GM19372 (cell line): ENCODE measurements around the gene C17orf107.

Source experiments
- ATAC-seq: cut with Tn5 transposase; IDR thresholded peaks from one replicate; pipeline ENCODE4 v1.9.1; 2021; ENCODE audit warnings: mild to moderate bottlenecking, low read depth, moderate library complexity; ENCODE audit not compliant: unreplicated experiment

C17orf107 gene

DNA sequence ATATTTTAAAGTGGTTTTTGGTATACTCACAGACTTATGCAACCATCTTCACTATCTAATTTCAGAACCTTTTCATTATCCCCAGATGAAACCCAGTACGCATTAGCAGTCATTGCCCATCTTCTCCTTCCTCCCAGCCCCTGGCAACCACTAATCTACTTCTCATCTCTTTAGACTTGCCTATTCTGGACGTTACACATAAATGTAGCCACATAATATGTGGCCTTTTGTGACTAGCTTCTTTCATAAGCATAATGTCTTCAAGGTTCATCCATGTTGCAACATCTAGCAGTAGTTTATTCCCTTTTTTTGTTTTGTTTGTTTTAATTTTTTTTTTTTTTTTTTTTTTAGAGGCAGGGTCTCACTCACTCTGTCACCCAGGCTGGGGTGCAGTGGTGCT is 28.5 kb upstream of the C17orf107 start:
- no peak for ATAC-seq

DNA sequence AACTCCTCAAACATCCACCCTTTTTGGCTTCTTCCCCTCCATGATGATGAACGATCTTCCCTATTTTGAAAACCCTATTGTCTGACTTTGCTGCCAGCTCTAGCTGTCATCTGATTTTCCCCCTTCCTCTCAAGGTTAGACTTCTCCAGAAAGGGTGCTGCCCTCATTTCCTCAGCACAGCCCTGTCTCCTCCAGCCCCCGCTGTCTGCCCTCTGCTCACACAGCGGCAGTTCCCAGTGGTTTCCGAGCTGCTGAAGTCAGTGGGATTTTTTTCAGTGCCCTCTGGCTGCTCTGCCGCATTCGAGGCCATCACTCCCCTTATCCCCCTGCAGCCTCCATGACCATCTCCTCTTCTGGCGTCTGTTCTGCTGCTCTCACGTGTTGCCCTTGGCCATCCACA is 26.6 kb upstream of the C17orf107 start:
- no peak for ATAC-seq

DNA sequence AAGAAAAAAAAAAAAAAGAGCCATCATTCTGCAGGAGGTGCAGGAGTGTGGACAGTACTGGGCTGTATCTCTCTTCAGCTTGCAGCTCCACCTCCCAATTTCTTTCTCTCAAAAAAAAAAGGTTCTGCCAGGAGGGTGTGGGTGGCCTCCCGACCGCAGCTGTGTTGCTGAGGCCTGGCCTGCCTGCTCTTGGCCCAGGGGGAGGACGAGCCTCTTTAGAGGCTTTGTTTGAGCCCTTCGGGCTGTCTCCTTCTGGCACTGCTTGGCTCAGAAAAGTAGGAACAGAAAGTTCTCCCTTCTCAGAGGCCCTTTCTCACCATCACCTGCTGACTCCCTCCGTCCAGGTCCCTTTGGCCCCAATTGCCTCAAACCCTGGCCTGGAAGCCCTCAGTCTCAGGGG is 22.2 kb upstream of the C17orf107 start:
- no peak for ATAC-seq

DNA sequence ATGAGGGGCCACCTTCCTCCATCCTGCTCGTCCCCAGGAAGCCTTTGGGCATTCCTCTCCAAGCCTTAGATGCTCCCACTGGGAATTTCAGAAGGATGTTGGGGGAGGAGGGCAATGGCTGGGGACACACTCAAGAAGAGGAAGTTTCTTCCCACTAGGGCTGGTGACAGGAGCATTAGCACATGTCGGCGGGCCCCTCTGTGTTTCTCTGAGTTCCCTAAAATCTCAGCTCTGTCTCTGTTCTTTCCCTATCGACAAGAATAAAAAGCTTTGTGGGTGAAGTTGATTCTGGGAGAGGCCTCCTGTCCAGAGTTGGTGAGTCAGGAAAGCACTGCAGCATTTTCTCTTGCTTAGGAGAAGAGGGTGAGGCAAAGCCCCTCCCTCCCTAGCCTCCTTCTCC is 19.7 kb upstream of the C17orf107 start:
- no peak for ATAC-seq

DNA sequence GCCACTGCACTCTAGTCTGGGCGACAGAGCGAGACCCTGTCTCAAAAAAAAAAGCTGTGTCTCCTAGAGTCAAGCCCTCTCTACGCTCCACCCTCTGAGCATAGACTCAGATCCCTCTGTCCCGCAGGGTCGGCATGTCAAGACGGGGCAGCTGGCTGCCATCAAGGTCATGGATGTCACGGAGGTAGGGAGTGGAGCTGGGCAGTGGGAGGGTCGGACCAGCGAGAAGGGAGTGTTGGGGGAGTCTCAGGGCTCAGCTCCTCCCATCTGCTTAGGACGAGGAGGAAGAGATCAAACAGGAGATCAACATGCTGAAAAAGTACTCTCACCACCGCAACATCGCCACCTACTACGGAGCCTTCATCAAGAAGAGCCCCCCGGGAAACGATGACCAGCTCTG is 18.5 kb upstream of the C17orf107 start:
- ATAC-seq: no peak

DNA sequence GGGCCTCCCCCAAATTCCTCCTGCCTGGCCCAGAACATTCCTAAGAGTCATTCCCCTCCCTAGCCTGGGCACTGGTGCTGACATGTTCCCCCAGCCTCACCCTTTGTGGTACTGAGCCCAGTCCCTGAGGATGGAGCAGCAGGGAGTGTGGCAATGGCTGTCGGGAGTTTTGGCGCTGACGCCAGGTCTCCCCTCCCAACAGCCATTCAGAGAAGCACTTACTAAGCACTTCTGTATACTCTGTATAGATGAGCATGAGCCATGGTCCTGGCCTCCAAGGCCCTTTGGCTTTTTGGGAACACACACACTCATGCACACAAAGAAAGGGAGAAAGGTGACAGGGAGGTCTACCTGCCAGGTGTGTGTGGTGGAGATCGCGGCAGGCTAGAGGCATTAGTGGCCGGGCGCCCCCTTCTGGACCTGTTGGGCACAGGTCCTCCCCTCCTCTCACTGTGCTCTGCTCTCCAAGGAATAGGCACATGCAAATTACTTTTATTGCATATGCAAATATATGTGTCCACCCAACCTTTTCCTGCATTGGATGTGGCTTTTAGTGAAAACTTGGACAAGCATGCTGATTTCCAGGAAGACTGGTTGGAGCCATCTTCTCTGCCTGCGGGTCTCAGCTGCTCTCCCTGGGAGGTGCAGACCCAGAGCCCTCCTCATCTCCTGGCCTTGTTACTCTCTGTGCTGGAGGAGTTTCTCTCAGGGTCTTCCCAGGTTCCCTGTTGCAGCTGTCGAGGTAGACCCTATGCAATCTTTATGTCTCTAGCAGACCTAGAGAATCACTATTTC is 17.4 kb upstream of the C17orf107 start:
- ATAC-seq: no peak

DNA sequence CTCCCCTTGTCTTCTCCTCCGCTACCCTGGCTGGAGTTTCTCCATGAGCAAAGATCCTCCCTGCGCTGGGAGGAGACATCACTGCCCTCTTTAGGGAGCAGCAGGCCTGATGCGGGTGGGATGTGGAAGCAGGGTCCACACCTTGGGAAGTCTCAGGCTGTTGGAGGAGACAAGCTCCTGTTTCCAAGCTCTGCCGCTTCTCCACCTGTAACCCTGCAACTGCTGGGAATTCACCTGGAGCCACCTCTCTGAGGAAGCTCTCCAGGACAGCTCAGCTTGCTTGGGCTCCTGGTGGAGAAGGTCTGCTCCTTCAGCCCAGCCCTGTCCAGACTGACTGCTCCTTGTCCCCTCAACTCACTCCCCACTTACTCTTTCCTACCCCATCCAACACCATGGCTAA is 14.8 kb upstream of the C17orf107 start:
- no peak for ATAC-seq

DNA sequence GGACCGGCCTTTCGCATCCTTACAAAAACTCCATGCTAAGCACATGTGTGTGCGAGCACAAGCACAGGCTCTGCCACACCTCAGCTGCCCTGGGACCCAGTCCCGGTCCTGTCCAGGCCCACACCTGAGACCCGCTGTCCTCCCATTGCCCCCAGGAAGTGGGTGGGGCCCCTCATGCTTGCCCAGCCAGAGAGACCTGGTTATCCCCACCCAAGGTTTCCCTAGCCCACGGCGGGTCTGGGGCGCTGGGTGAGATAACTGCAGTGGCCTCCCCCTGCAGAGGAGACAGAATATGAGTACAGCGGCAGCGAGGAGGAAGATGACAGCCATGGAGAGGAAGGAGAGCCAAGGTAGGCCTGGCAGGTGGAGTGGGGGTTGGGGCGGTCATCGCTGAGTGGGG is 12.5 kb upstream of the C17orf107 start:
- no peak for ATAC-seq

DNA sequence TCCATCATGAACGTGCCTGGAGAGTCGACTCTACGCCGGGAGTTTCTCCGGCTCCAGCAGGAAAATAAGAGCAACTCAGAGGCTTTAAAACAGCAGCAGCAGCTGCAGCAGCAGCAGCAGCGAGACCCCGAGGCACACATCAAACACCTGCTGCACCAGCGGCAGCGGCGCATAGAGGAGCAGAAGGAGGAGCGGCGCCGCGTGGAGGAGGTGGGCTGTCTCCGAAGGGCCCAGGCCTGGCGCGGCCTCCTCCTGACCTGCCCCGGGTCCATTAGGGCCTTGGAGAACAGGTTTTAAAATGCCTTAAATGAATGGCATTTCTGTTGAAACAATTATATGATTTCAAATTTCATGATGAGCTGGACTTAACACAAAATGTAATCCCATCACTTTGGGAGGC is 11.8 kb upstream of the C17orf107 start:
- ATAC-seq: no peak

DNA sequence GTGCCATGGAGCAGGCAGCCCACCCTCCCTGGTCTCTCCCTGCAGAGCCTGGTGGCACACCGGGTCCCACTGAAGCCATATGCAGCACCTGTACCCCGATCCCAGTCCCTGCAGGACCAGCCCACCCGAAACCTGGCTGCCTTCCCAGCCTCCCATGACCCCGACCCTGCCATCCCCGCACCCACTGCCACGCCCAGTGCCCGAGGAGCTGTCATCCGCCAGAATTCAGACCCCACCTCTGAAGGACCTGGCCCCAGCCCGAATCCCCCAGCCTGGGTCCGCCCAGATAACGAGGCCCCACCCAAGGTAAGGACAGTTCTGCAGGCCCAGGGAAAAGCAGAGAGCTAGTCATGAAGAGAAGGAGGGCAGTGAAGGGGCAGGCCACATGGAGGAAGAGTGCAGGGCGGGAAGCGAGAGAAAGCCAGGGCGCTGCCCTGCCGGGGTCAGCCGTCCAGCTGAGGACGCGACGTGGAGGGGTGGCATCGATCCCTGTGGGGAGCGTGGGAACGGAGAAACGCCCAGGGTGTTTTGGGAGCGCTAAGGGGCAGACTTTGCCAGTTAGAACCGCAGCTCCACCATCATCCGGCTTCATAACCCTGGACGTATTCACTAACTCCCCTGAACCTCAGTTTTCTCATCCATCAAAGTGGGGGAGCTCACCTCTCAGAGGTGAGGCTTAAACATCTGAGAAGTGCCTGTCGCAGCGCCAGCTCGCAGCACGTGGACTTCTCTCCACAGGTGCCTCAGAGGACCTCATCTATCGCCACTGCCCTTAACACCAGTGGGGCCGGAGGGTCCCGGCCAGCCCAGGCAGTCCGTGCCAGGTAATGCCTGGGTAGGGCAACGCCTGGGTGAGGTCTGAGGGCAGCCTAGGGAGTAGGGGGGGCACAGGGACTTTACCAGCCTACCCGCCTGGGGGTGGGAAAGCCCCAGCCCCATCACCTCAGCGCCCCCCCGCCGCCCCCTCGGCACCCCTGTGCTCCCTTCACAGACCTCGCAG is 7.6 kb upstream of the C17orf107 start:
- ATAC-seq: no peak

DNA sequence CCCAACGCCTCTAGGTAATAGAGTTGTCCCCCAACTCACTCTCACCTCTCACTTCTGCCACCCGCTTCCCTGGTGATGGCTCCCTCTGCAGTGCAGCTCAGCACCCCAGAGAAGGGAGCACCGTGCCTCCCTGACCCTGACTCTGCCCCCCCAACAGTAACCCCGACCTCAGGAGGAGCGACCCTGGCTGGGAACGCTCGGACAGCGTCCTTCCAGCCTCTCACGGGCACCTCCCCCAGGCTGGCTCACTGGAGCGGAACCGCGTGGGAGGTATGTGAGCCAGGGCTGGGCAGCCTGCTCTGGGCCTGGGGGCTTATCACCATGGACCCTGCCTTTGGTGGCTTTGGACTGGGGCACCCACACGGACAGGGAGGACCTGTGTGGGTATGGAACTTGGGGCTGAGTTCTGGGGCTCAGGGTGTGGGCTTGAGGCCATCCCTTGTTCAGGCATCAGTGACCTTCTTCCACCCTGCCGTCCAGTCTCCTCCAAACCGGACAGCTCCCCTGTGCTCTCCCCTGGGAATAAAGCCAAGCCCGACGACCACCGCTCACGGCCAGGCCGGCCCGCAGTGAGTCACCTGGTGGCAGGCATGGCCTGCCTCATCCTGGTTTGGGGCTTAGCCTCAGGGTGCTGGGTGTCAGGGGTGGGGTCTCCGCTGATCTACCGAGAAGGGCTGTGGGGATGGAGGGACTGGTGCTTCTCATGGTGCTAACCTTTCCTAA is 6.7 kb upstream of the C17orf107 start:
- no peak for ATAC-seq

DNA sequence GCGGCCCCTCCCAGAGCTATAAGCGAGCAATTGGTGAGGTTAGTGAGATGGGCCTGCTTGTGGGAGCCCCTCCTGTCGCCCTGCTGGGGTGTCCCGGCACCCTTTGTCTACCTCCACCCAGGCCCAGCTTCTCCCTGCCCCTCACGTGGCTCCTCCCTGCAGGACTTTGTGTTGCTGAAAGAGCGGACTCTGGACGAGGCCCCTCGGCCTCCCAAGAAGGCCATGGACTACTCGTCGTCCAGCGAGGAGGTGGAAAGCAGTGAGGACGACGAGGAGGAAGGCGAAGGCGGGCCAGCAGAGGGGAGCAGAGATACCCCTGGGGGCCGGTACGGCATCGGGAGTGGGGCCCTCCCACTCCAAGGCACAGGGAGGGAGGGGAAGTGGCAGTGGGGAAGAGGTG is 6.1 kb upstream of the C17orf107 start:
- no peak for ATAC-seq

DNA sequence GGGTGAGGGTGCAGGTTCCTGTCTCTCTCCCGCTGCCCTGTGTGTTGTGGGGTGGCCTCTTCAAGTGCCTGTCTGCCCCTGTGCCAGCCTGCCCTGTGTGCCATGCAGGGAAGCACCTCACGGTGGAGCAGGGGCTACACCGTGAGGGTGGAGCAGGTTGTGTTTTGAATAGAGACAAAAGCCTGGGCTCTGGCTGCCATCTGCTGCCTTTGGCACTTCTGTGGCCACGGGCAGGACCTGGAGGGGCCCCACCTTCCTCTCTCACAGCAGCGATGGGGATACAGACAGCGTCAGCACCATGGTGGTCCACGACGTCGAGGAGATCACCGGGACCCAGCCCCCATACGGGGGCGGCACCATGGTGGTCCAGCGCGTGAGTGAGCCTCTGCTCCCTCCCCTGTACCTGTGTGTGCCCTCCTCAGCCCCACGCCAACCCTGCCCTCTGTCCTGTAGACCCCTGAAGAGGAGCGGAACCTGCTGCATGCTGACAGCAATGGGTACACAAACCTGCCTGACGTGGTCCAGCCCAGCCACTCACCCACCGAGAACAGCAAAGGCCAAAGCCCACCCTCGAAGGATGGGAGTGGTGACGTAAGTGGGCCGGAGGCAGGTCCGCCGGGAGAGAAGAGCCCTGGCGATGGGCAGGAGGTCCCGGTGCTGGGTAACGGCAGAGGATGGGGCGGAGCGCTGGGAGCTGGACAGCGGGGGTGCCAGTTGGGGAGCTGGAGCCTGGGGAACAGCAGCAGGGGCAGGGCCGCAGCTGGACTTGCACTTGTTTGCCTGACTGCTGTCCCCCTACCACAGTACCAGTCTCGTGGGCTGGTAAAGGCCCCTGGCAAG is 5.4 kb upstream of the C17orf107 start:
- ATAC-seq: no peak

DNA sequence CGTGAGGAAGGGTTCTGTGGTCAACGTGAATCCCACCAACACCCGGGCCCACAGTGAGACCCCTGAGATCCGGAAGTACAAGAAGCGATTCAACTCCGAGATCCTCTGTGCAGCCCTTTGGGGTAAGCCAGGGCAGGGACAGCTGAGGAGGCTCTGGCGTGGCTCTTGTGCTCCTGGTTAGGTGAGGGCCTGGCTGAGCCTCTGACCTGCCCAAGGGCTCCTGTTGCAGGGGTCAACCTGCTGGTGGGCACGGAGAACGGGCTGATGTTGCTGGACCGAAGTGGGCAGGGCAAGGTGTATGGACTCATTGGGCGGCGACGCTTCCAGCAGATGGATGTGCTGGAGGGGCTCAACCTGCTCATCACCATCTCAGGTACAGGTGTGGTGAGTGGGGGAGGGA is 4.2 kb upstream of the C17orf107 start:
- no peak for ATAC-seq

DNA sequence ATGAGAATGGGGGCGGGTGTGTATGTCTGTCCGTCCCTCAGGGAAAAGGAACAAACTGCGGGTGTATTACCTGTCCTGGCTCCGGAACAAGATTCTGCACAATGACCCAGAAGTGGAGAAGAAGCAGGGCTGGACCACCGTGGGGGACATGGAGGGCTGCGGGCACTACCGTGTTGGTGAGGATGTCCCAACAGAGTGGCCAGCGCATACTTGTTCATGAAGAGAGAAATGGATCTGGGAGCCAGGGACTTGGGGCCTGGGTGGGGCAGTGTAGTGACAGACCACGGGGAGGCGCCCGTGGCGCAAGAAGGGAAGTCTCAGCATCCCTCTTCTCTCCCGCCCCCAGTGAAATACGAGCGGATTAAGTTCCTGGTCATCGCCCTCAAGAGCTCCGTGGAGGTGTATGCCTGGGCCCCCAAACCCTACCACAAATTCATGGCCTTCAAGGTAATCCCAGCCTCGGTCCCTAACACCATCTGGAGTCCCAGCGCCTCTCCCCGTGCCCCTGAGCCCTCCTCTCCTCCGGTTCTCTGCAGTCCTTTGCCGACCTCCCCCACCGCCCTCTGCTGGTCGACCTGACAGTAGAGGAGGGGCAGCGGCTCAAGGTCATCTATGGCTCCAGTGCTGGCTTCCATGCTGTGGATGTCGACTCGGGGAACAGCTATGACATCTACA is 3.5 kb upstream of the C17orf107 start:
- ATAC-seq: no peak

DNA sequence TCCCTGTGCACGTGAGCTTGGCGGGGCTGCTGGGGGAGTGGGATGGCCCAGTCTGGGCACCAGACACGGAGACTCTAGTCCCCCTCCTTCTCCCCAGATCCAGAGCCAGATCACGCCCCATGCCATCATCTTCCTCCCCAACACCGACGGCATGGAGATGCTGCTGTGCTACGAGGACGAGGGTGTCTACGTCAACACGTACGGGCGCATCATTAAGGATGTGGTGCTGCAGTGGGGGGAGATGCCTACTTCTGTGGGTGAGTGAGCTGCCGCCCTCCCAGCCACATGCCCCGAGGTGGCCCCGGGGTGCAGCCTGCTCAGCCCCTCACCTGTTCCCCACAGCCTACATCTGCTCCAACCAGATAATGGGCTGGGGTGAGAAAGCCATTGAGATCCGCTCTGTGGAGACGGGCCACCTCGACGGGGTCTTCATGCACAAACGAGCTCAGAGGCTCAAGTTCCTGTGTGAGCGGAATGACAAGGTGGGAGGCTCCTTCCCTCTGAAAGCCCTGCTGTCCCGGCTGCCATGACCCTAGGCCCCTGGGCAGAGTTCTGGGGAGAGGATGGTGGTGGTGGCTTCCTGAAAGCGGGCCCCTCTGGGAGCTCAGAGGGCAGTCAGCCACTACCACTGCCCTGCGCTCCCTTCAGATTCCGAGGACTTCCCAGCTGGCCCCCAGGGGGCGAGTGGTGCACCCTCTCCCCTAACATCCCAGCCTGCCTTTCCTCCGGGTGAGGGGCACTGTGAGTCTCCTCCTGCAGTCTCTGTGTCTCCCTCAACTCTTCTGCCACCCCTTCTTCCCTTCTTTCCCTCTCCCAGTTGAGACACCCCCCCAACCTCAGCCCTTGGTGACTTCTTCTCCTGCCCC is 2.8 kb upstream of the C17orf107 start:
- no peak for ATAC-seq

DNA sequence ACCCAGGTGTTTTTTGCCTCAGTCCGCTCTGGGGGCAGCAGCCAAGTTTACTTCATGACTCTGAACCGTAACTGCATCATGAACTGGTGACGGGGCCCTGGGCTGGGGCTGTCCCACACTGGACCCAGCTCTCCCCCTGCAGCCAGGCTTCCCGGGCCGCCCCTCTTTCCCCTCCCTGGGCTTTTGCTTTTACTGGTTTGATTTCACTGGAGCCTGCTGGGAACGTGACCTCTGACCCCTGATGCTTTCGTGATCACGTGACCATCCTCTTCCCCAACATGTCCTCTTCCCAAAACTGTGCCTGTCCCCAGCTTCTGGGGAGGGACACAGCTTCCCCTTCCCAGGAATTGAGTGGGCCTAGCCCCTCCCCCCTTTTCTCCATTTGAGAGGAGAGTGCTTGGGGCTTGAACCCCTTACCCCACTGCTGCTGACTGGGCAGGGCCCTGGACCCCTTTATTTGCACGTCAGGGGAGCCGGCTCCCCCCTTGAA is 2.1 kb upstream of the C17orf107 start:
- no peak for ATAC-seq

DNA sequence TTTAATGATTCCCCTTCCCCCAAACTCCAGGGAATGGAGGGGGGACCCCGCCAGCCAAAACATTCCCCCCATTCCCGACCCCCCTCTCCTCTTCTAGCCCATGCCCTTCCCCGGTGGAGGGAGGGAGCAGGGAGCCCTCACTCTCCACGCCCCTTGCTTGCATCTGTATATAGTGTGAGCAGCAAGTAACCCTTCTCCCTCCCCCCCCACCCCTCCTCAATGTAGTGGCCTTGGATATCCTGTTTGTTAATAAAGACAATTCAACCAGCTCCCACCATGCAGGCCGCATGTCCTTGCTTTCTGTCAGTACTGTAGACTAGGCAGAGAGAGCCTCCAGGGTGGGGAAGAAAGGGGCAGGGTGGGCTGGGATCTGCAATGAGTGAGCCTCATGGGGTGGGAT is 1.6 kb upstream of the C17orf107 start:
- no peak for ATAC-seq
